Type B pancreatic cell (in vitro differentiated cells): ENCODE data around the gene SUPT4H1. TPM values are rescaled to one million over a fixed set of nuclear protein-coding genes. Genes with fewer than 3 reads are reported as not detected.

Experiments used
- DNase-seq: peaks from one replicate; pipeline ENCODE4 v3.0.0; 2021; ENCODE audit warnings: mixed read lengths; ENCODE audit not compliant: unreplicated experiment; ENCODE audit errors: extremely low spot score
- H3K27ac Mint-ChIP-seq: 2 replicates; pipeline ENCODE4 v1.8.0; 2021; ENCODE audit warnings: mild to moderate bottlenecking, mixed read lengths
- H3K27me3 Mint-ChIP-seq: 2 replicates; pipeline ENCODE4 v1.8.0; 2021; ENCODE audit warnings: mixed read lengths
- H3K36me3 Mint-ChIP-seq: 2 replicates; pipeline ENCODE4 v1.8.0; 2021; ENCODE audit warnings: mixed read lengths
- H3K4me1 Mint-ChIP-seq: one replicate; pipeline ENCODE4 v1.8.0; 2021; ENCODE audit warnings: mixed read lengths; ENCODE audit not compliant: unreplicated experiment
- H3K4me3 Mint-ChIP-seq: 2 replicates; pipeline ENCODE4 v1.8.0; 2021; ENCODE audit warnings: mild to moderate bottlenecking, mixed read lengths
- H3K9me3 Mint-ChIP-seq: 2 replicates; pipeline ENCODE4 v1.8.0; 2021; ENCODE audit warnings: mixed read lengths
- CTCF ChIP-seq: fragments of 200-600 bp; sonication (generic); conservative IDR thresholded peaks from 2 replicates; pipeline ENCODE4 v1.5.0; 2021; ENCODE audit warnings: antibody characterized with exemption, mild to moderate bottlenecking
- total RNA-seq: library from RNA; stranded (reverse); gene quantifications from 2 replicates; pipeline ENCODE4 v1.2.1, GENCODE V29; 2021; ENCODE audit warnings: low replicate concordance

Gene SUPT4H1
- total RNA-seq, 1 donor from 2014 or later, result 82.9 TPM

- no peak for DNase-seq
- no peak for TF ChIP-seq CTCF
- Mint-ChIP-seq H3K36me3 (no peaks in the 10 kb centered on the region), H3K27me3 (no peaks in the 10 kb centered on the region), H3K27ac (peak overlapping the region; percentile 19), H3K4me1 (peaks cover 59% of the 10 kb centered on the region), H3K9me3 (no peaks in the 10 kb centered on the region), H3K4me3 (no peak overlapping the region)
These were observed 35.8 kb upstream of the SUPT4H1 start for GRCh38 chr17:58387834-58388233.

- Mint-ChIP-seq H3K4me3 (no peak overlapping the region), H3K27ac (no peak overlapping the region), H3K36me3 (no peaks in the 10 kb centered on the region), H3K27me3 (no peaks in the 10 kb centered on the region), H3K9me3 (no peaks in the 10 kb centered on the region), H3K4me1 (peaks cover 62% of the 10 kb centered on the region)
- no peak for TF ChIP-seq CTCF
- no peak for DNase-seq
These were observed 34.7 kb upstream of the SUPT4H1 start for GRCh38 chr17:58386708-58387107.

GRCh38 chr17:58385359-58385899, 33.4 kb upstream of the SUPT4H1 start:
- TF ChIP-seq CTCF, result no peak
- H3K27ac Mint-ChIP-seq, result peak overlapping the region; percentile 3
- no peaks in the 10 kb centered on the region for H3K36me3 Mint-ChIP-seq
- no peak for DNase-seq
- H3K9me3 Mint-ChIP-seq, result no peaks in the 10 kb centered on the region
- no peak overlapping the region for H3K4me3 Mint-ChIP-seq
- H3K27me3 Mint-ChIP-seq, result no peaks in the 10 kb centered on the region
- H3K4me1 Mint-ChIP-seq, result peaks cover 61% of the 10 kb centered on the region

GRCh38 chr17:58384897-58385296, 32.9 kb upstream of the SUPT4H1 start:
- Mint-ChIP-seq H3K36me3 (no peaks in the 10 kb centered on the region), H3K9me3 (no peaks in the 10 kb centered on the region), H3K27ac (peak overlapping the region; percentile 3), H3K4me3 (peak overlapping the region; percentile 7), H3K4me1 (peaks cover 58% of the 10 kb centered on the region), H3K27me3 (no peaks in the 10 kb centered on the region)
- TF ChIP-seq CTCF, result no peak
- no peak for DNase-seq

- TF ChIP-seq CTCF, result no peak
- Mint-ChIP-seq H3K4me1 (peaks cover 61% of the 10 kb centered on the region), H3K27me3 (no peaks in the 10 kb centered on the region), H3K27ac (peak overlapping the region; percentile 76), H3K9me3 (no peaks in the 10 kb centered on the region), H3K36me3 (no peaks in the 10 kb centered on the region), H3K4me3 (peak overlapping the region; percentile 16)
- DNase-seq, result no peak
These were observed 32.0 kb upstream of the SUPT4H1 start for GRCh38 chr17:58383892-58384462.
